Retinal pigment epithelial cell (primary cell): ENCODE measurements around the gene ADD1.

ENCODE experiments used
- DNase-seq: peaks from one replicate; pipeline ENCODE4 v3.0.0-alpha.2; 2010; ENCODE audit warnings: low read depth
- H3K4me3 ChIP-seq: 2 replicates; pipeline ENCODE4 v1.5.1; 2011; ENCODE audit warnings: mild to moderate bottlenecking, low read length, control low read depth, moderate library complexity
- CTCF ChIP-seq: conservative IDR thresholded peaks from 2 replicates; pipeline ENCODE4 v1.5.1; 2011; ENCODE audit warnings: low read depth, low read length, control low read depth, inconsistent platforms

Gene ADD1

GRCh38 chr4:2924286-2924685 lies 80.6 kb downstream of the ADD1 start:
- TF ChIP-seq CTCF = no peak
- H3K4me3 ChIP-seq = no peak overlapping the region
- DNase-seq = no peak

GRCh38 chr4:2924765-2925301 lies 81.2 kb downstream of the ADD1 start:
- no peak overlapping the region for H3K4me3 ChIP-seq
- DNase-seq = no peak
- TF ChIP-seq CTCF = no peak

- DNase-seq = no peak
- TF ChIP-seq CTCF = no peak
- no peak overlapping the region for H3K4me3 ChIP-seq
These were observed 81.9 kb downstream of the ADD1 start for GRCh38 chr4:2925496-2925895.

GRCh38 chr4:2925931-2926860 lies 82.6 kb downstream of the ADD1 start:
- no peak for DNase-seq
- no peak overlapping the region for H3K4me3 ChIP-seq
- TF ChIP-seq CTCF = no peak

GRCh38 chr4:2927016-2927695 lies 83.5 kb downstream of the ADD1 start:
- no peak overlapping the region for H3K4me3 ChIP-seq
- DNase-seq = no peak
- TF ChIP-seq CTCF = no peak

GRCh38 chr4:2927696-2928075 lies 84.0 kb downstream of the ADD1 start:
- no peak for TF ChIP-seq CTCF
- DNase-seq = no peak
- H3K4me3 ChIP-seq = no peak overlapping the region
